Fibroblast of villous mesenchyme (primary cell): Measurements from ENCODE around the gene CLEC2L. TPM values are rescaled to one million over a fixed set of nuclear protein-coding genes. Genes with fewer than 3 reads are reported as not detected.

Experiments
- DNase-seq: peaks from one replicate; pipeline ENCODE4 v3.0.0-alpha.2; 2010; ENCODE audit warnings: low read depth
- H3K4me3 ChIP-seq: 2 replicates; pipeline ENCODE4 v1.5.1; 2011; ENCODE audit warnings: low read depth, mild to moderate bottlenecking, low read length
- CTCF ChIP-seq: IDR thresholded peaks from 2 replicates; pipeline ENCODE4 v1.5.1; 2012; ENCODE audit warnings: low read depth, mild to moderate bottlenecking, low read length; ENCODE audit not compliant: insufficient read depth
- total RNA-seq: library from RNA; depleted of rRNA; stranded (reverse); fragments of >200 nt; gene quantifications from 2 replicates; pipeline ENCODE4 v1.2.3, GENCODE V29; 2012

Gene CLEC2L
- total RNA-seq, 1 donor: not detected

- H3K4me3 ChIP-seq: no peak overlapping the region
- TF ChIP-seq CTCF: no peak
- DNase-seq: no peak
Observed at GRCh38 chr7:139562491-139562890, 39.0 kb downstream of the CLEC2L start.

GRCh38 chr7:139562961-139563565 is 39.6 kb downstream of the CLEC2L start:
- TF ChIP-seq CTCF: no peak
- H3K4me3 ChIP-seq: no peak overlapping the region
- DNase-seq: no peak

- TF ChIP-seq CTCF: no peak
- no peak overlapping the region for H3K4me3 ChIP-seq
- no peak for DNase-seq
Observed at GRCh38 chr7:139563856-139564255, 40.4 kb downstream of the CLEC2L start.

- H3K4me3 ChIP-seq: no peak overlapping the region
- TF ChIP-seq CTCF: no peak
- no peak for DNase-seq
Observed at GRCh38 chr7:139566075-139566474, 42.6 kb downstream of the CLEC2L start.

- no peak for DNase-seq
- no peak for TF ChIP-seq CTCF
- H3K4me3 ChIP-seq: no peak overlapping the region
Observed at GRCh38 chr7:139566736-139567646, 43.5 kb downstream of the CLEC2L start.

GRCh38 chr7:139567647-139568345 is 44.3 kb downstream of the CLEC2L start:
- no peak for DNase-seq
- TF ChIP-seq CTCF: no peak
- no peak overlapping the region for H3K4me3 ChIP-seq
